ENCODE data around the gene SLC6A2. TPM values are rescaled to one million over a fixed set of nuclear protein-coding genes. Genes with fewer than 3 reads are reported as not detected.

SLC6A2 gene
- total RNA-seq, 1 donor from 2014 or later: not detected

DNA sequence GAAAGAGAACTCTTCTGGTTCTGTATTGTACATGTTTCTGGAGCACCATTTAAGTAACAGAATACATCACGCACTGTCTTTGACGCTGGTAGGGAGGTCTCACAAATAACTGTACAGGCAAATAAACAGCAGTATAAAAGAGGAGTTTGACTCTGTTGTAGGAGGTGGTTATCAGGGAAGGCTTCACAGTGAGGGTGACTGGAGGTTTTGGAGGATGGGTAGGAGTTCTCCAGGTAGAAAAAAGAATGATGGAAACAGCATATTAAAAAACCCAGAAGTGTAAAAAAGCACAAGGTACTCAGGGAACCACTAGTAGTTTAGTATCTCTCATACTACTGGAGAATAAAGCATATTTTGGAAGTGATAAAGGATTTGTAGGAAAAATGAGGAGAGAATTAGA is 2.7 kb upstream of the SLC6A2 start:
- peaks cover 36% of the 10 kb centered on the region for H3K27me3 ChIP-seq (ENCODE audit: control insufficient read depth, insufficient read depth, low read length)
- H3K36me3 ChIP-seq (ENCODE audit: control insufficient read depth, insufficient read depth, low read length): no peaks in the 10 kb centered on the region
- TF ChIP-seq, protein P1, sequence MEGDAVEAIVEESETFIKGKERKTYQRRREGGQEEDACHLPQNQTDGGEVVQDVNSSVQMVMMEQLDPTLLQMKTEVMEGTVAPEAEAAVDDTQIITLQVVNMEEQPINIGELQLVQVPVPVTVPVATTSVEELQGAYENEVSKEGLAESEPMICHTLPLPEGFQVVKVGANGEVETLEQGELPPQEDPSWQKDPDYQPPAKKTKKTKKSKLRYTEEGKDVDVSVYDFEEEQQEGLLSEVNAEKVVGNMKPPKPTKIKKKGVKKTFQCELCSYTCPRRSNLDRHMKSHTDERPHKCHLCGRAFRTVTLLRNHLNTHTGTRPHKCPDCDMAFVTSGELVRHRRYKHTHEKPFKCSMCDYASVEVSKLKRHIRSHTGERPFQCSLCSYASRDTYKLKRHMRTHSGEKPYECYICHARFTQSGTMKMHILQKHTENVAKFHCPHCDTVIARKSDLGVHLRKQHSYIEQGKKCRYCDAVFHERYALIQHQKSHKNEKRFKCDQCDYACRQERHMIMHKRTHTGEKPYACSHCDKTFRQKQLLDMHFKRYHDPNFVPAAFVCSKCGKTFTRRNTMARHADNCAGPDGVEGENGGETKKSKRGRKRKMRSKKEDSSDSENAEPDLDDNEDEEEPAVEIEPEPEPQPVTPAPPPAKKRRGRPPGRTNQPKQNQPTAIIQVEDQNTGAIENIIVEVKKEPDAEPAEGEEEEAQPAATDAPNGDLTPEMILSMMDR (IDR thresholded peaks at IDR 0.05; ENCODE audit: insufficient read depth, low read length, poor library complexity, severe bottlenecking): no peak
- no peak overlapping the region for H3K4me3 ChIP-seq (ENCODE audit: low read depth, low read length)
- DNase-seq (ENCODE audit: low read depth): no peak

DNA sequence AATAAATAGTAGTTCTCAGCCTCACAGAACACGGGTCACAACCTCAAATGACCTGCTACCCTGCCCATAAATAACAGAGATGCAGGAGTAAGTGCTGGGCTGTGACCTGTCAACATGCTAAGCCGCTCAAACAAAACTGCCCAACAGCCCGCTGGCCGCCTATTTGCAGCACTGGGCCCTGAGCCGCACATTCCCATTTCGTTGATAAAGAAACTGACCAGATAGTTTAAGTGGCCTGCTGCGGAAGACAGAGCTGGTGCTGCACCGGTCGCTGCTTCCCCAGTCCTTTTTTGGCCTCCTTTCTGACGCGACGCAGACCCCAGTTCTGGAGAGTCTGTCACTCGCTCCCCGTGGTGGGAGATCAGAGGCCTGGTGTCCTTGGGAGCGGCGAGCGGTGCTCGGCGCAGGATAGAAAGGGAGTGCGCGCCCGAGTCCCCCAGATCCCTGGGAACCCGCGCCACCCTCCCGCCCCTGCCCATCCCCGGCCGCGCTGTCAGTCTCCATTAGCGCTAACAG is 349 bp upstream of the SLC6A2 start:
- H3K27me3 ChIP-seq (ENCODE audit: control insufficient read depth, insufficient read depth, low read length): peaks cover 38% of the 10 kb centered on the region
- no peak for DNase-seq (ENCODE audit: low read depth)
- no peak overlapping the region for H3K4me3 ChIP-seq (ENCODE audit: low read depth, low read length)
- H3K36me3 ChIP-seq (ENCODE audit: control insufficient read depth, insufficient read depth, low read length): no peaks in the 10 kb centered on the region
- TF ChIP-seq, protein P1 (IDR thresholded peaks at IDR 0.05; ENCODE audit: insufficient read depth, low read length, poor library complexity, severe bottlenecking): no peak

DNA sequence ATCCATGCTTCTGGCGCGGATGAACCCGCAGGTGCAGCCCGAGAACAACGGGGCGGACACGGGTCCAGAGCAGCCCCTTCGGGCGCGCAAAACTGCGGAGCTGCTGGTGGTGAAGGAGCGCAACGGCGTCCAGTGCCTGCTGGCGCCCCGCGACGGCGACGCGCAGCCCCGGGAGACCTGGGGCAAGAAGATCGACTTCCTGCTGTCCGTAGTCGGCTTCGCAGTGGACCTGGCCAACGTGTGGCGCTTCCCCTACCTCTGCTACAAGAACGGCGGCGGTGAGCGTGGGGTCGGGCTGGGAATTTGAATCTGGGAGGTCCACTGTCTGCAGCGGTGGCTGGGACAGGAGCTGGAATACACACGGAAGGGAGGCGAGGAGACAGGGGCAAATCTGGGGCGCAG is 904 bp downstream of the SLC6A2 start:
- Histone ChIP-seq H3K27me3 (ENCODE audit: control insufficient read depth, insufficient read depth, low read length) (peaks cover 38% of the 10 kb centered on the region), H3K36me3 (ENCODE audit: control insufficient read depth, insufficient read depth, low read length) (no peaks in the 10 kb centered on the region), H3K4me3 (ENCODE audit: low read depth, low read length) (no peak overlapping the region)
- DNase-seq (ENCODE audit: low read depth): no peak
- TF ChIP-seq, protein P1 (IDR thresholded peaks at IDR 0.05; ENCODE audit: insufficient read depth, low read length, poor library complexity, severe bottlenecking): no peak

DNA sequence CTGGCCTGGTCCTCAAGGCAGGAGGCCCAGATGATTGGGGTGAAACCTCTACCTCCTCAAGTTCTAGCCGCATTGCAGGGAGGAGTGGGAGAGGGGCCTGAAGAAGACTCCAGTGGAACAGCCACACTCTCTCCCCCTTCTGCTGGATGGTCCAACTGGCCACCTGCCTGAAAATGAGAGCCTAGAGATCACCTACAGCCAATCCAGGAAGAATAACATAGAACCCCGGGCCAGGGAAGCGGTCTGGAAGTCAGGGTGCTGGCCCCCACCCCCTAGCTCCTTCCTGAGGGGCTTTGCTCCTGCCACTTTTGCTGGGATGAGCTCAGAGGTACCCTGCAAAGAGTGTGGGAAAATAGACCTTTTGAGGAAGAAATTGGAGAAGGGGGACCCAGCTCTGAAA is 1.8 kb downstream of the SLC6A2 start:
- TF ChIP-seq, protein P1 (IDR thresholded peaks at IDR 0.05; ENCODE audit: insufficient read depth, low read length, poor library complexity, severe bottlenecking): no peak
- H3K4me3 ChIP-seq (ENCODE audit: low read depth, low read length): no peak overlapping the region
- H3K27me3 ChIP-seq (ENCODE audit: control insufficient read depth, insufficient read depth, low read length): peaks cover 33% of the 10 kb centered on the region
- no peak for DNase-seq (ENCODE audit: low read depth)
- H3K36me3 ChIP-seq (ENCODE audit: control insufficient read depth, insufficient read depth, low read length): no peaks in the 10 kb centered on the region

DNA sequence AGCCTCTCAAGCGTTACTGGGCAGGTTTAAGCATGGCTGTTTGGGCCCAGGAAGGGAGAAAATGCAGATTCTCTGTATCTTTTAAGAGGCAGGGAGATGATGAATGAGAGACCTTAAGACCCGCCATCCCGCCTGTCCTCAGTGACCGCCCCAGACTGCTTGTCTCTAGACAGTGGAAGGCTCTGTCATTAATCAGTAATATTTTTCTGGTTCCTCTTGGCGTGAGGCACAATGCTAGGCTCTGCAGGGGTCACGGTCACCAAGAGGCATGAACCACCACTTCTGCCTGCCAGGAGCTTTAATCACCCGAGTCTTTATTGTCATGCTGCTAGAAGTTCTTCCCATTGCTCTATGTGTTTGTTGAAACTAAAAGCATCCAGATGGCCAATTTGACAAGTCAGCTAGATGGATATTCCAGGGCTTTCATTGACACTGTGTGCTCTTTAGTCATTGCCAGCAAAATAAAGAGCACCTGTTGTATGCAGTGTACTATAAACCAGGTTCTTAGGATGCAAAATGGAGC is 3.2 kb downstream of the SLC6A2 start:
- H3K27me3 ChIP-seq (ENCODE audit: control insufficient read depth, insufficient read depth, low read length): peaks cover 32% of the 10 kb centered on the region
- no peak overlapping the region for H3K4me3 ChIP-seq (ENCODE audit: low read depth, low read length)
- DNase-seq (ENCODE audit: low read depth): no peak
- no peaks in the 10 kb centered on the region for H3K36me3 ChIP-seq (ENCODE audit: control insufficient read depth, insufficient read depth, low read length)
- TF ChIP-seq, protein P1 (IDR thresholded peaks at IDR 0.05; ENCODE audit: insufficient read depth, low read length, poor library complexity, severe bottlenecking): no peak

DNA sequence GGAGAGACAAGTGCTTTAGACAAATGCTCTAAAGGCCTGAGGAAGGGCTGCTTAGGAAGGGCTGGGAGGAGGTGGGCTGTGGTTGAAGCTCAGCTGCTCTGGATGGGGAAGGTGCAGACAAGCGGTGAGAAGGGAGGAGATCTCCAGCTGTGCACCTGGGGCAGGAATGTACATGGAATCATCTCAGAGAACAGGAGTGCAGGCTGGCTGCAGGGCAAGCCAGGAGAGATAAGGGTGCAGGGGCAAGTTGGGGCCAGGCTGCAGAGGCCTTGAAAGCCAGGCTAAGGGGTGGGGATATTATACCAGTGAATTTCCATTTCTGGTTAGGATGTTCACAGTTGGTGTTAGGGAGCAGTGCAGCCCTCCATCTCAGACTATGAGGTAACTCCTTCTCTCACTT is 4.2 kb downstream of the SLC6A2 start:
- peaks cover 22% of the 10 kb centered on the region for H3K27me3 ChIP-seq (ENCODE audit: control insufficient read depth, insufficient read depth, low read length)
- H3K4me3 ChIP-seq (ENCODE audit: low read depth, low read length): no peak overlapping the region
- no peaks in the 10 kb centered on the region for H3K36me3 ChIP-seq (ENCODE audit: control insufficient read depth, insufficient read depth, low read length)
- no peak for DNase-seq (ENCODE audit: low read depth)
- TF ChIP-seq, protein P1 (IDR thresholded peaks at IDR 0.05; ENCODE audit: insufficient read depth, low read length, poor library complexity, severe bottlenecking): no peak

Data from kidney epithelial cell (primary cell).